Left cardiac atrium (tissue), 4 donors: Measurements from ENCODE around the gene SPARCL1. TPM values are rescaled to one million over a fixed set of nuclear protein-coding genes. Genes with fewer than 3 reads are reported as not detected.
"Not testable (repeated sequence)": the region's sequence is repeated elsewhere in the genome, so short reads cannot be mapped to it uniquely, and the experiment has no call there.

Source experiments
- ATAC-seq, 2 donors: fragments of 200-7000 bp; cut with Tn5 transposase; one replicate each; pipeline ENCODE4 v1.9.1; 2020; ENCODE audit warnings: mild to moderate bottlenecking in 2 of 2, moderate library complexity in 2 of 2
- DNase-seq: peaks from one replicate; pipeline ENCODE4 v3.0.0-alpha.2; 2020
- intact Hi-C, 2 donors: fragments of 100-400 bp; cut with DNase I; formaldehyde crosslinking; loops; one replicate each; pipeline versions ENCODE4 v1.14.1 to v1.15.1; 2022 to 2023
- total RNA-seq, 2 donors: library from RNA; stranded (reverse); fragmentation: NEBNext Ultra II Directional; extraction: Animal tissue kit (Norgen Biotek cat#: 25700); gene quantifications; one replicate each; pipeline ENCODE4 v1.2.1, GENCODE V29; 2021
- donor health status: DM: no; HTN: yes; CAD: no.
- donor health status: DM: no; HTN: yes; CAD: no; lungs with severe emphysema.
- donor health status: DM: yes; HTN: yes; CAD: no.
- donor health status: Dilated cardiomyopathy.

SPARCL1 gene
- total RNA-seq, 2 donors from 2014 or later: 435 to 482 TPM

- intact Hi-C loops: no loop called here
- ATAC-seq: no peak
- no peak for DNase-seq
Measured at GRCh38 chr4:87511500-87511899, 17.7 kb downstream of the SPARCL1 start.

- intact Hi-C loops: no loop called here
- ATAC-seq (no peak), DNase-seq (no peak)
Measured at GRCh38 chr4:87510747-87511146, 18.4 kb downstream of the SPARCL1 start.

GRCh38 chr4:87506974-87507701 is 22.0 kb downstream of the SPARCL1 start:
- ATAC-seq (peak in 1 of 2 donors; percentile 73), DNase-seq (no peak)
- intact Hi-C loops: no loop called here

GRCh38 chr4:87505862-87506261 is 23.3 kb downstream of the SPARCL1 start:
- ATAC-seq: no peak
- no peak for DNase-seq
- intact Hi-C loops: no loop called here

- DNase-seq: no peak
- intact Hi-C loops: no loop called here
- peak; percentile 16 to 53 for ATAC-seq
Measured at GRCh38 chr4:87502580-87503238, 26.5 kb downstream of the SPARCL1 start.

- DNase-seq (no peak), ATAC-seq (no peak)
- intact Hi-C loops: no loop called here
Measured at GRCh38 chr4:87500092-87500462, 29.1 kb downstream of the SPARCL1 start.

- no peak for ATAC-seq
- DNase-seq: no peak
- intact Hi-C loops: no loop called here
Measured at GRCh38 chr4:87499403-87500091, 29.6 kb downstream of the SPARCL1 start.

GRCh38 chr4:87498446-87498900 is 30.7 kb downstream of the SPARCL1 start:
- DNase-seq (no peak), ATAC-seq (no peak)
- intact Hi-C loops: no loop called here

- intact Hi-C loops: no loop called here
- ATAC-seq (peak in 1 of 2 donors; percentile 35), DNase-seq (no peak)
Measured at GRCh38 chr4:87497578-87497977, 31.6 kb downstream of the SPARCL1 start.

- intact Hi-C loops: no loop called here
- DNase-seq (no peak), ATAC-seq (no peak)
Measured at GRCh38 chr4:87497159-87497558, 32.0 kb downstream of the SPARCL1 start.

GRCh38 chr4:87493115-87493514 is 36.1 kb downstream of the SPARCL1 start:
- DNase-seq (no peak), ATAC-seq (no peak)
- intact Hi-C loops: no loop called here

- DNase-seq, intact Hi-C loops: not testable (repeated sequence)
- peak in 1 of 2 donors; percentile 73 for ATAC-seq
Measured at GRCh38 chr4:87491851-87492250, 37.3 kb downstream of the SPARCL1 start.

GRCh38 chr4:87491436-87491835 is 37.7 kb downstream of the SPARCL1 start:
- intact Hi-C loops: no loop called here
- no peak for ATAC-seq

GRCh38 chr4:87490664-87491369 is 38.4 kb downstream of the SPARCL1 start:
- no peak for ATAC-seq
- no peak for DNase-seq
- intact Hi-C loops: no loop called here

More at GRCh38 chr4:87491436-87491835, 37.7 kb downstream of the SPARCL1 start:
- DNase-seq: no peak

- no peak for DNase-seq
- intact Hi-C loops: no loop called here
- ATAC-seq: peak; percentile 66 to 73
Measured at GRCh38 chr4:87489678-87490077, 39.5 kb downstream of the SPARCL1 start.

GRCh38 chr4:87488666-87489065 is 40.5 kb downstream of the SPARCL1 start:
- intact Hi-C loops, ATAC-seq, DNase-seq: not testable (repeated sequence)

- intact Hi-C loops, DNase-seq, ATAC-seq: not testable (repeated sequence)
Measured at GRCh38 chr4:87483247-87483646, 45.9 kb downstream of the SPARCL1 start.

- ATAC-seq: no peak
- DNase-seq: no peak
- intact Hi-C loops: no loop called here
Measured at GRCh38 chr4:87481377-87481776, 47.8 kb downstream of the SPARCL1 start.

GRCh38 chr4:87478732-87479250 is 50.4 kb downstream of the SPARCL1 start:
- intact Hi-C loops: no loop called here
- DNase-seq (no peak), ATAC-seq (no peak)
